Endodermal cell (in vitro differentiated cells): ENCODE data around the gene HDAC11. TPM values are rescaled to one million over a fixed set of nuclear protein-coding genes. Genes with fewer than 3 reads are reported as not detected.
"Not testable (repeated sequence)": the region's sequence is repeated elsewhere in the genome, so short reads cannot be mapped to it uniquely, and the experiment has no call there.

Source experiments
- DNase-seq: peaks from one replicate; pipeline ENCODE4 v3.0.0-alpha.2; 2017
- H3K27ac ChIP-seq: 2 replicates; pipeline ENCODE4 v1.5.1; 2013; ENCODE audit warnings: mild to moderate bottlenecking, low read depth, low read length, moderate library complexity
- H3K27me3 ChIP-seq: 2 replicates; pipeline ENCODE4 v1.6.1; 2013; ENCODE audit warnings: mild to moderate bottlenecking, low read length, moderate library complexity; ENCODE audit not compliant: insufficient read depth, control insufficient read depth, poor library complexity, severe bottlenecking
- H3K36me3 ChIP-seq: 2 replicates; pipeline ENCODE4 v1.7.0; 2013; ENCODE audit warnings: mild to moderate bottlenecking, low read length, moderate library complexity; ENCODE audit not compliant: control insufficient read depth, insufficient read depth
- H3K4me1 ChIP-seq: one replicate; pipeline ENCODE4 v1.7.0; 2013; ENCODE audit warnings: low read length; ENCODE audit not compliant: control insufficient read depth, insufficient read depth
- H3K4me3 ChIP-seq: 2 replicates; pipeline ENCODE4 v1.5.1; 2013; ENCODE audit warnings: mild to moderate bottlenecking, low read length, moderate library complexity
- H3K9ac ChIP-seq: 2 replicates; pipeline ENCODE4 v1.6.1; 2013; ENCODE audit warnings: mild to moderate bottlenecking, low read length, moderate library complexity; ENCODE audit not compliant: poor library complexity, severe bottlenecking; ENCODE audit errors: extremely low read depth
- H3K9me3 ChIP-seq: 2 replicates; pipeline ENCODE4 v1.6.1; 2013; ENCODE audit warnings: mild to moderate bottlenecking, low read length, moderate library complexity; ENCODE audit not compliant: control insufficient read depth
- H3K27ac Mint-ChIP-seq: 2 replicates; pipeline ENCODE4 v1.8.0; 2020; ENCODE audit warnings: mixed read lengths
- H3K27me3 Mint-ChIP-seq: 2 replicates; pipeline ENCODE4 v1.8.0; 2021; ENCODE audit warnings: mild to moderate bottlenecking, mixed read lengths; ENCODE audit not compliant: insufficient read depth
- H3K36me3 Mint-ChIP-seq: 2 replicates; pipeline ENCODE4 v1.8.0; 2020; ENCODE audit warnings: low read depth, mixed read lengths
- H3K4me1 Mint-ChIP-seq: 2 replicates; pipeline ENCODE4 v1.8.0; 2020; ENCODE audit warnings: mixed read lengths
- H3K4me3 Mint-ChIP-seq: 2 replicates; pipeline ENCODE4 v1.8.0; 2020; ENCODE audit warnings: mild to moderate bottlenecking, moderate library complexity, mixed read lengths
- H3K9me3 Mint-ChIP-seq: 2 replicates; pipeline ENCODE4 v1.8.0; 2020; ENCODE audit warnings: mild to moderate bottlenecking, mixed read lengths
- CTCF ChIP-seq: fragments of 200-600 bp; sonication (generic); conservative IDR thresholded peaks from 2 replicates; pipeline ENCODE4 v1.5.0; 2021; ENCODE audit warnings: antibody characterized with exemption, mild to moderate bottlenecking
- WGBS, 2 experiments: methylation state at CpG; one replicate each; pipeline versions ENCODE4 v1.1.5 to v1.1.7; 2013; ENCODE audit warnings: missing lambda C conversion rate in 2 of 2, mixed read lengths in 1 of 2; ENCODE audit not compliant: insufficient coverage in 1 of 2, insufficient read length in 1 of 2; 5-methylcytosine and 5-hydroxymethylcytosine counted together
- total RNA-seq, 2 donors: library from RNA; stranded (reverse); fragmentation: NEBNext Ultra II Directional in 1 of 2; extraction: Animal tissue kit (Norgen Biotek cat#: 25700) in 1 of 2; gene quantifications; 2 replicates in 1 of 2; 3 replicates in 1 of 2; pipeline ENCODE4 v1.2.1, GENCODE V29; 2021

The HDAC11 gene
- total RNA-seq, 2 donors from 2014 or later: 17.0 to 17.1 TPM

GRCh38 chr3:13433912-13434311 is 46.2 kb upstream of the HDAC11 start:
- Histone ChIP-seq H3K27me3 (no peaks in the 10 kb centered on the region), H3K9me3 (peaks cover 4% of the 10 kb centered on the region), H3K4me3 (no peak overlapping the region), H3K9ac (no peak overlapping the region), H3K27ac (peak overlapping the region; percentile 1), H3K4me1 (no peaks in the 10 kb centered on the region), H3K36me3 (no peaks in the 10 kb centered on the region)
- peaks cover 12% of the 10 kb centered on the region for H3K9me3 Mint-ChIP-seq
- WGBS, 2 experiments: 86 to 93% methylated on average over 5 of the region's 5 CpGs
- no peak overlapping the region for H3K27ac Mint-ChIP-seq
- no peaks in the 10 kb centered on the region for H3K4me1 Mint-ChIP-seq
- no peak overlapping the region for H3K4me3 Mint-ChIP-seq
- no peak for TF ChIP-seq CTCF
- no peaks in the 10 kb centered on the region for H3K36me3 Mint-ChIP-seq
- peaks cover 2% of the 10 kb centered on the region for H3K27me3 Mint-ChIP-seq
- no peak for DNase-seq

GRCh38 chr3:13436213-13436612 is 43.9 kb upstream of the HDAC11 start:
- H3K27me3 ChIP-seq, H3K27ac Mint-ChIP-seq, H3K4me3 ChIP-seq, H3K4me3 Mint-ChIP-seq, H3K4me1 Mint-ChIP-seq, H3K9me3 ChIP-seq, H3K9me3 Mint-ChIP-seq, H3K36me3 Mint-ChIP-seq, H3K27ac ChIP-seq, H3K36me3 ChIP-seq, H3K27me3 Mint-ChIP-seq, DNase-seq, H3K4me1 ChIP-seq, H3K9ac ChIP-seq: not testable (repeated sequence)
- WGBS, 2 experiments: 89 to 98% methylated on average over 4 of the region's 4 CpGs

GRCh38 chr3:13440204-13440817 is 39.8 kb upstream of the HDAC11 start:
- no peaks in the 10 kb centered on the region for H3K9me3 ChIP-seq
- Mint-ChIP-seq H3K4me1 (no peaks in the 10 kb centered on the region), H3K27me3 (no peaks in the 10 kb centered on the region), H3K4me3 (no peak overlapping the region), H3K9me3 (peaks cover 2% of the 10 kb centered on the region), H3K36me3 (peaks cover 3% of the 10 kb centered on the region), H3K27ac (no peak overlapping the region)
- TF ChIP-seq CTCF: no peak
- H3K4me3 ChIP-seq: no peak overlapping the region
- H3K9ac ChIP-seq: no peak overlapping the region
- H3K27me3 ChIP-seq: no peaks in the 10 kb centered on the region
- H3K27ac ChIP-seq: no peak overlapping the region
- 86 to 90% methylated on average over 3 to 4 of the region's 4 CpGs for WGBS, 2 experiments
- no peaks in the 10 kb centered on the region for H3K4me1 ChIP-seq
- H3K36me3 ChIP-seq: no peaks in the 10 kb centered on the region
- no peak for DNase-seq

GRCh38 chr3:13442882-13443281 is 37.2 kb upstream of the HDAC11 start:
- not testable (repeated sequence) for H3K9ac ChIP-seq, H3K4me1 Mint-ChIP-seq, H3K9me3 ChIP-seq, H3K9me3 Mint-ChIP-seq, H3K27ac Mint-ChIP-seq, H3K27ac ChIP-seq, H3K4me3 ChIP-seq, H3K4me1 ChIP-seq, H3K27me3 ChIP-seq, DNase-seq, H3K36me3 ChIP-seq, H3K27me3 Mint-ChIP-seq, H3K4me3 Mint-ChIP-seq
- 56 to 93% methylated on average over 1 to 2 of the region's 2 CpGs for WGBS, 2 experiments
- H3K36me3 Mint-ChIP-seq: peaks cover 13% of the 10 kb centered on the region
